Esophagus muscularis mucosa (tissue), 4 donors: ENCODE results near the gene INPPL1. TPM values are rescaled to one million over a fixed set of nuclear protein-coding genes. Genes with fewer than 3 reads are reported as not detected.

Experiments
- DNase-seq: peaks from one replicate; pipeline ENCODE4 v3.0.0-alpha.2; 2017; ENCODE audit errors: extremely low spot score
- H3K27ac ChIP-seq, 4 donors: fragments of 200-600 bp; sonication (generic); replicated peaks in 1 of 4; 1 replicate in 3 of 4; 2 replicates in 1 of 4; pipeline ENCODE4 v1.5.1; 2016 to 2019; ENCODE audit warnings: mild to moderate bottlenecking in 1 of 4
- H3K27me3 ChIP-seq, 4 donors: fragments of 200-600 bp; sonication (generic); one replicate each; pipeline versions ENCODE4 v1.5.1 to v1.6.0; 2016 to 2019
- H3K36me3 ChIP-seq, 4 donors: fragments of 200-600 bp; sonication (generic); one replicate each; pipeline ENCODE4 v1.5.1; 2016 to 2019
- H3K4me1 ChIP-seq, 4 donors: fragments of 200-600 bp; sonication (generic); one replicate each; pipeline ENCODE4 v1.5.1; 2016 to 2019
- H3K4me3 ChIP-seq, 4 donors: fragments of 200-600 bp; sonication (generic); 1 replicate in 2 of 4; 2 replicates in 2 of 4; pipeline ENCODE4 v1.5.1; 2016 to 2019; ENCODE audit warnings: mild to moderate bottlenecking in 4 of 4, moderate library complexity in 1 of 4
- H3K9me3 ChIP-seq, 4 donors: fragments of 200-600 bp; sonication (generic); 1 replicate in 3 of 4; 2 replicates in 1 of 4; pipeline ENCODE4 v1.5.1; 2016 to 2019
- EP300 ChIP-seq: sonication (generic); formaldehyde crosslinking; IDR thresholded peaks from one replicate; pipeline ENCODE4 v1.6.1; 2017; ENCODE audit warnings: antibody characterized with exemption
- POLR2A ChIP-seq: fragments of 450-650 bp; IDR thresholded peaks from one replicate; pipeline ENCODE4 v1.6.1; 2017; ENCODE audit warnings: antibody characterized with exemption, moderate library complexity, mild to moderate bottlenecking, low read depth
- POLR2AphosphoS5 ChIP-seq, 2 donors: sonication (generic); formaldehyde crosslinking; IDR thresholded peaks; one replicate each; pipeline ENCODE4 v1.6.1; 2017; ENCODE audit warnings: antibody characterized with exemption in 2 of 2
- WGBS: methylation state at CpG from one replicate; pipeline ENCODE4 v1.1.5; 2018; 5-methylcytosine and 5-hydroxymethylcytosine counted together
- intact Hi-C: fragments of 100-400 bp; cut with DNase I; formaldehyde crosslinking; loops from one replicate; pipeline ENCODE4 v1.15.1; 2023
- total RNA-seq, 4 donors: library from RNA; depleted of rRNA; stranded (reverse); fragments of >200 nt; gene quantifications; one replicate each; pipeline versions ENCODE4 v1.1.0 to v1.2.1, GENCODE V29; 2016
- TF ChIP-seq, protein P1 (sequence below), 3 experiments: fragments of 200-600 bp in 2 of 3; fragments of 450-650 bp in 1 of 3; sonication (generic) in 2 of 3; IDR thresholded peaks; one replicate each; pipeline ENCODE4 v1.5.1; 2017 to 2019; ENCODE audit warnings: antibody characterized with exemption in 3 of 3, mild to moderate bottlenecking in 2 of 3, moderate library complexity in 1 of 3

The INPPL1 gene
- total RNA-seq, 4 donors from 2014 or later = 61.6 to 158 (median 100) TPM

DNA sequence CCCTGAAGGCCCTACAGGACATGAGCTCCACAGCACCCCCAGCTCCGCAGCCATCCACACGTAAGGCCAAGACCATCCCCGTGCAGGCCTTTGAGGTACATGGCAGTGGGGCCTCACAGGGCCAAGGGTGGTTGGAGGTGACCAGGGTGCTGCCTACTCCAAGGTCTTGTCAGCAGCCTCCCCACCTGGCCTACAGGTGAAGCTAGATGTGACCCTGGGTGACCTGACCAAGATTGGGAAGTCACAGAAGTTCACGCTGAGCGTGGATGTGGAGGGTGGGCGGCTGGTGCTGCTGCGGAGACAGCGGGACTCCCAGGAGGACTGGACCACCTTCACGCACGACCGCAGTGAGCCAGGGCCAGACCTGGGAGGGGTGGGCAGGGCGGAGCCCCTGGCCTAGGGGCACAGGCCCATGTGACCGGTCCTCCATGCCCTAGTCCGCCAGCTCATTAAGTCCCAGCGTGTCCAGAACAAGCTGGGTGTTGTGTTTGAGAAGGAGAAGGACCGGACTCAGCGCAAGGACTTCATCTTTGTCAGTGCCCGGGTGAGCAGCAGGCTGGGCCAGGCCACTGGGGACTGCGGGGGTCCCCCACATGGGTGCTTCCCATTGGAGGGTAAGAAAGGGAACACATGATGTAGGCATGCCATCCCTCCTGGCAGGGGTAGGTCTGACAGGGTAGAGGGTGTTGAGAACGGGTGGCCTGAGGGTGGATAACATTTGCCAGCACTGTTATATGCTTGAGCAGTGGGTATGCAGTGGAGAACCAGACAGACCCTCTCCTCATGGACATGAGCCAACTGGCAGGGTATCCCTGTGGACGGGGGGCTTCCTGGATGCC is 5.6 kb downstream of the INPPL1 start:
- no peak for TF ChIP-seq POLR2AphosphoS5 (IDR thresholded peaks at IDR 0.05)
- no peak for TF ChIP-seq EP300
- TF ChIP-seq, protein P1, sequence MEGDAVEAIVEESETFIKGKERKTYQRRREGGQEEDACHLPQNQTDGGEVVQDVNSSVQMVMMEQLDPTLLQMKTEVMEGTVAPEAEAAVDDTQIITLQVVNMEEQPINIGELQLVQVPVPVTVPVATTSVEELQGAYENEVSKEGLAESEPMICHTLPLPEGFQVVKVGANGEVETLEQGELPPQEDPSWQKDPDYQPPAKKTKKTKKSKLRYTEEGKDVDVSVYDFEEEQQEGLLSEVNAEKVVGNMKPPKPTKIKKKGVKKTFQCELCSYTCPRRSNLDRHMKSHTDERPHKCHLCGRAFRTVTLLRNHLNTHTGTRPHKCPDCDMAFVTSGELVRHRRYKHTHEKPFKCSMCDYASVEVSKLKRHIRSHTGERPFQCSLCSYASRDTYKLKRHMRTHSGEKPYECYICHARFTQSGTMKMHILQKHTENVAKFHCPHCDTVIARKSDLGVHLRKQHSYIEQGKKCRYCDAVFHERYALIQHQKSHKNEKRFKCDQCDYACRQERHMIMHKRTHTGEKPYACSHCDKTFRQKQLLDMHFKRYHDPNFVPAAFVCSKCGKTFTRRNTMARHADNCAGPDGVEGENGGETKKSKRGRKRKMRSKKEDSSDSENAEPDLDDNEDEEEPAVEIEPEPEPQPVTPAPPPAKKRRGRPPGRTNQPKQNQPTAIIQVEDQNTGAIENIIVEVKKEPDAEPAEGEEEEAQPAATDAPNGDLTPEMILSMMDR (IDR thresholded peaks at IDR 0.05) = no peak
- no peak for TF ChIP-seq POLR2A
- DNase-seq = no peak
- H3K36me3 ChIP-seq = peaks cover 54 to 89% (median 79%) of the 10 kb centered on the region in 4 donors
- H3K9me3 ChIP-seq = no peaks in the 10 kb centered on the region
- intact Hi-C loops = loop anchor here (10.0 kb wide), 1 partner anchor 205 kb away; no protein-coding TSS in a partner anchor
- no peak overlapping the region for H3K27ac ChIP-seq
- no peak overlapping the region for H3K4me3 ChIP-seq
- peaks cover 22 to 70% (median 41%) of the 10 kb centered on the region in 4 donors for H3K4me1 ChIP-seq
- H3K27me3 ChIP-seq = no peaks in the 10 kb centered on the region
- WGBS = 92% methylated on average over 20 of the region's 21 CpGs

DNA sequence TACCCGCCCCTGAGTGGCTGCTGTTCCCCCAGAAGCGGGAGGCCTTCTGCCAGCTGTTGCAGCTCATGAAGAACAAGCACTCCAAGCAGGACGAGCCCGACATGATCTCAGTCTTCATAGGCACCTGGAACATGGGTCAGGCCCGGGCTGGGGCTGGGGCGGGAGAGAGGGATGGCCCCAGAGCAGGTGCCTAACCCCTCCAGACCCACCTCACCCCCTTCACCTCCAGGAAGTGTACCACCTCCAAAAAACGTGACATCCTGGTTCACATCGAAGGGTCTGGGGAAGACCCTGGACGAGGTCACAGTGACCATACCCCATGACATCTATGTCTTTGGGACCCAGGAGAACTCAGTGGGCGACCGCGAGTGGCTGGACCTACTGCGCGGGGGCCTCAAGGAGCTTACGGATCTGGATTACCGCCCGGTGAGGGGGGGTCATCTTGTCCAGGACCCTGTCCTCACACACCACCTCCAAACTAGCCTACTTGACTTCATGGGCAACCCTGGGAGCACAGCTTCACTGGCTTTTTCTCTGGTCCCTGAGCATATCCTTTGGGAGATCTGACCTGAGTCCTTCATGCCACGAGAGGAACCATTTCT is 6.3 kb downstream of the INPPL1 start:
- Histone ChIP-seq H3K4me3 (no peak overlapping the region), H3K4me1 (peaks cover 17 to 70% (median 41%) of the 10 kb centered on the region in 4 donors), H3K36me3 (peaks cover 54 to 96% (median 87%) of the 10 kb centered on the region in 4 donors), H3K27me3 (no peaks in the 10 kb centered on the region), H3K27ac (no peak overlapping the region), H3K9me3 (no peaks in the 10 kb centered on the region)
- intact Hi-C loops = no loop called here
- DNase-seq = no peak
- TF ChIP-seq POLR2AphosphoS5 (IDR thresholded peaks at IDR 0.05) = no peak
- no peak for TF ChIP-seq POLR2A
- TF ChIP-seq EP300 = no peak
- TF ChIP-seq, protein P1 (IDR thresholded peaks at IDR 0.05) = no peak
- 86% methylated on average over 12 of the region's 18 CpGs for WGBS

DNA sequence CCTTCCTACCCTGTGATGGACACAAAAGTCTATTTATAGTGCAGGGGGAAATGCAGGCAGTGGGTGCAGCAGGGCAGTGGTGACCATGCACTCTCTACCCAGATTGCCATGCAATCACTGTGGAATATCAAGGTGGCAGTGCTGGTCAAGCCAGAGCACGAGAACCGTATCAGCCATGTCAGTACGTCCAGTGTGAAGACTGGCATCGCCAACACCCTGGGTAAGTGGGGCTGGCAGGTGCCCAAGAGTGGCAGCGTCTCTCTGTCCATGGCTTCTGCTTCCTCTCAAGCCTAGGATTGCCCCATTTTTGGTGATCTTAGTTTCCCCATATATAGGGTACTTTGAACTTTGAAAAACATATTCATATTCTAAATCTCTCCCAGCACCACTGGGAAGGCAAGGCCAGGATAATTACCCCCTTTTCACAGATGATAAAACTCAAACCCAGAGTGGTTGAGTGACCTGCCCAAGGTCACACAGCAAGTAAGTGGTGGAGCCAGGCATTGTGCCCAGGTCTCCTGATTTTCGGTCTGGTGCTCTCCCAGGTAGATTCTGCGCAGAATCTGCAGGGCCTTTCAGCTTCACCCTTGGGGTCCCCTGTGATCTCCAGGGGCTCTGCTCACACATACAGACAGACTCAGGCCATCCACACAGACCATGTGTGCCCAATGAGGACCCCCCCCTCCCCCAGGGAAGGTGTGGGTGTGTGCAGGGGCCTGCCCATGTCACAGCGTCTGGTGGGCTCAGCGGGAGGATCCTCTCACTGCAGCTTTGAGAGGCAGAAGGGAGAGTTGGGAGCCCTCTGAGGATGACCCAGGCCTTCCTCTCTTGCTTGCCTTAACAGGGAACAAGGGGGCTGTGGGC is 7.1 kb downstream of the INPPL1 start:
- Histone ChIP-seq H3K27ac (peak overlapping the region in 1 of 4 donors; percentile 12), H3K9me3 (no peaks in the 10 kb centered on the region), H3K36me3 (peaks cover 54 to 100% (median 93%) of the 10 kb centered on the region in 4 donors), H3K4me3 (no peak overlapping the region), H3K4me1 (peaks cover 14 to 70% (median 41%) of the 10 kb centered on the region in 4 donors), H3K27me3 (no peaks in the 10 kb centered on the region)
- intact Hi-C loops = no loop called here
- no peak for DNase-seq
- TF ChIP-seq POLR2A = no peak
- 83% methylated on average over 6 of the region's 9 CpGs for WGBS

DNA sequence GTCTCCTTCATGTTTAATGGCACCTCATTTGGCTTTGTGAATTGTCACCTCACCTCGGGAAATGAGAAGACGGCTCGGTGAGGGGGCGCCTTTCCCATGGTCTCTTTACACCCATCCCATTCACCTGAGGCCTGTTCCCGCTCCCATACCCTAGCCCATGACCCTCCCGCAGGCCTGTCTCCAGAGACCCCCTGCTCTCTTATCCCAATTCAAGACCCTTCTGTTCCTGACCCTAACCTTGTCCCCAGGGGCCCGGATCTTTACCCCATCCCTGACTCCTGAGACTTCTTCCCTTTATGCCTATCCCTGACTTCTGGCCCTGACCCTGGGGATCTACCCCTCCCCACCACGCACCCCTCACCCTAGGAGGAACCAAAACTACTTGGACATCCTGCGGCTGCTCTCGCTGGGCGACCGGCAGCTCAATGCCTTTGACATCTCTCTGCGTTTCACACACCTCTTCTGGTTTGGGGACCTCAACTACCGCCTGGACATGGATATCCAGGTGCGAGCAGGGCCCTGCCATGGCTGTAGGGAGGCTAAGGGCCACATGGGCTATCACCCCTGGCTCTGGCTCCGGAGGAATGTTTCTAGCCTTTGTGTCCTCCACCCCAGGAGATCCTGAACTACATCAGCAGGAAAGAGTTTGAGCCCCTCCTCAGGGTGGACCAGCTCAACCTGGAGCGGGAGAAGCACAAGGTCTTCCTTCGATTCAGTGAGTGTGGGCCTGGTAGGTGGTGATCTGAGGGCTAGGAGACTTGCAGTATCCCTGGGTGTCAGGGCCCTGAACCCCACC is 7.9 kb downstream of the INPPL1 start:
- no peak for TF ChIP-seq POLR2AphosphoS5 (IDR thresholded peaks at IDR 0.05)
- peak overlapping the region in 3 of 4 donors; percentile 12 to 33 (median 14) for H3K27ac ChIP-seq
- peaks cover 60 to 100% (median 96%) of the 10 kb centered on the region in 4 donors for H3K36me3 ChIP-seq
- no peaks in the 10 kb centered on the region for H3K9me3 ChIP-seq
- H3K4me1 ChIP-seq = peaks cover 15 to 70% (median 41%) of the 10 kb centered on the region in 4 donors
- no peak for DNase-seq
- intact Hi-C loops = no loop called here
- no peak overlapping the region for H3K4me3 ChIP-seq
- 96% methylated on average over 17 of the region's 18 CpGs for WGBS
- no peaks in the 10 kb centered on the region for H3K27me3 ChIP-seq
